ENCODE measurements around the gene STK39. TPM values are rescaled to one million over a fixed set of nuclear protein-coding genes. Genes with fewer than 3 reads are reported as not detected.

Gene STK39
- total RNA-seq, 6 experiments from 2014 or later = 0.29 to 1.2 (median 0.60) TPM

DNA sequence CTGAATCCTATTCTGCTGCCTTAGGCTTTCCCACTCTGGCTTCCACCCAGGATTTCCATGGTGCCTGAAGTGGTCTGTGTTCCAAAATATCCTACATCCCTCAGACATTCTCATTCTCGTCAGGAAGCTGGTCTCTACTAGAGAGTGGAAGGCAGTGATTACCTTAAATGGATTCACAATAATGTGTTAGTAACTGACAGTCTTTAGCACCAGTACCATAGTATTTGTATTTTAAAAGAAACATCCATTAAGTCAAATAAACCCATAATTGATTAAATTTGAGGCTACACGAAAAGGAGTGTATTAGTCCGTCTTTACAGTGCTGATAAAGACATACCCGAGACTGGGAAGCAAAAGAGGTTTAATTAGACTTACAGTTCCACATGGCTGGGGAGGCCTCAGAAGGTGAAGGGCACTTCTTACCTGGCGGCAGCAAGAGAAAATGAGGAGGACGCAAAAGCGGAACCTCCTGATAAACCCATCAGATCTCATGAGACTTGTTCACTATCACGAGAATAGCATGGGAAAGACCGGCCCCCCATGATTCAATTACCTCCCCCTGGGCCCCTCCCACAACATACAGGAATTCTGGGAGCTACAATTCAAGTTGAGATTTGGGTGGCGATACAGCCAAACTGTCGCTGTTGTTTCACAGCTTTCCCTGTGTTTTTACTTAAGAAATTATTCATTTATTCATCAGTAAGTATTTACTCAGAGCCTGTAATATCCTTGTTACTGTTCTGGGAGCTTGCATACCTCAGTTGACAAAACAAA, 306.5 kb downstream of the STK39 start:
- no peaks in the 10 kb centered on the region for H3K4me1 ChIP-seq
- intact Hi-C loops (cut with DNase I) = no loop called here
- H3K36me3 ChIP-seq = no peaks in the 10 kb centered on the region
- H3K4me3 ChIP-seq = no peak overlapping the region
- ATAC-seq (no peak), DNase-seq (no peak)
- TF ChIP-seq POLR2A (IDR thresholded peaks at IDR 0.05) (no peak), CTCF (IDR thresholded peaks at IDR 0.05) (no peak)
- no peaks in the 10 kb centered on the region for H3K27me3 ChIP-seq
- H3K27ac ChIP-seq = no peak overlapping the region
- H3K9me3 ChIP-seq = no peaks in the 10 kb centered on the region
- WGBS (ENCODE audit: insufficient coverage, low coverage, low lambda C conversion rate, missing lambda C conversion rate) = 58% methylated on average over 9 of the region's 11 CpGs

GRCh38 chr2:167940346-167940725, 307.1 kb downstream of the STK39 start:
- intact Hi-C loops (cut with DNase I) = no loop called here
- TF ChIP-seq POLR2A (IDR thresholded peaks at IDR 0.05) (no peak), CTCF (IDR thresholded peaks at IDR 0.05) (no peak)
- H3K36me3 ChIP-seq = no peaks in the 10 kb centered on the region
- 73% methylated on average over 2 of the region's 3 CpGs for WGBS (ENCODE audit: insufficient coverage, low coverage, low lambda C conversion rate, missing lambda C conversion rate)
- ATAC-seq (no peak), DNase-seq (no peak)
- H3K4me3 ChIP-seq = no peak overlapping the region
- no peaks in the 10 kb centered on the region for H3K9me3 ChIP-seq
- no peaks in the 10 kb centered on the region for H3K27me3 ChIP-seq
- H3K4me1 ChIP-seq = no peaks in the 10 kb centered on the region
- no peak overlapping the region for H3K27ac ChIP-seq

DNA sequence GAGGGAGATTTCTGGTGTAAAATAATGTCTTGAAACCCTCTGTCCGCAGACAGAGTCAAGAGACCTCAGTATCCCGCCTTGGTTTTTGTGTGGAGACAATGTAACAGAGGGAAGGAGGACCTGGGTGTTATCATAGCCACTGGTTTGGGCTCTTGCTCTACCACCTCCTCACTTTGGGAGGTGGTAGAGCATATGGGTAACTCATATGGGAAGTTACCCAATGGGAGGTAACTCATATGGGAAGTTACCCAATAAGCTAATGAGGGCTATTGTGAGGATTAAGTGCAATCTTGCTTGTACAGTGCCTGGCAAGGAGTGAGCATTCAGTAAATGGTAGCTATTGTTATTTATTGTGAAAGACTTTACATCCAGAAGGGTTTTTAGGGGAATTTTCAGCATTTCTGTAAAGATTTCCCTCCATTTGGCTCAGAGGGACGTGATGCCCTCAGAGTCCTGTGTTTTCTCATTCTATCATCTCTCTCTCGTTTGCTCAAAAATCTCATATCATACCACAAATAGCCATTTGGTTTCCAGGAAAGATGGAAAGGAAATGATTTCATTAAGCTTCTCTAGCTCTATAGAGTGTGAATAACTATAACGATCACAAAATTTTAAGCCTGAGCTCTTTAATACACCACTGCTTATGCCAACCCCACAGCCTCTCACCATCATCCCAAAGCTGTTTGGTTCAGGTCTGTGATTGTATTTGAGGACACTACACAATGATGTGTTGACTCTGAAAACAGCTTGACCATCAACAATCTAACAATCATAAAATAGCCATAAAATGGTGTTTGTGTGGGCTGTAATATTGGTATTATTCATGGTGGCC, 307.7 kb downstream of the STK39 start:
- Histone ChIP-seq H3K4me3 (no peak overlapping the region), H3K36me3 (no peaks in the 10 kb centered on the region), H3K27me3 (no peaks in the 10 kb centered on the region), H3K9me3 (no peaks in the 10 kb centered on the region), H3K4me1 (no peaks in the 10 kb centered on the region), H3K27ac (no peak overlapping the region)
- WGBS (ENCODE audit: insufficient coverage, low coverage, low lambda C conversion rate, missing lambda C conversion rate) = 53% methylated on average over 5 of the region's 5 CpGs
- TF ChIP-seq CTCF (IDR thresholded peaks at IDR 0.05) (no peak), POLR2A (IDR thresholded peaks at IDR 0.05) (no peak)
- intact Hi-C loops (cut with DNase I) = no loop called here
- DNase-seq = no peak
- ATAC-seq = no peak

DNA sequence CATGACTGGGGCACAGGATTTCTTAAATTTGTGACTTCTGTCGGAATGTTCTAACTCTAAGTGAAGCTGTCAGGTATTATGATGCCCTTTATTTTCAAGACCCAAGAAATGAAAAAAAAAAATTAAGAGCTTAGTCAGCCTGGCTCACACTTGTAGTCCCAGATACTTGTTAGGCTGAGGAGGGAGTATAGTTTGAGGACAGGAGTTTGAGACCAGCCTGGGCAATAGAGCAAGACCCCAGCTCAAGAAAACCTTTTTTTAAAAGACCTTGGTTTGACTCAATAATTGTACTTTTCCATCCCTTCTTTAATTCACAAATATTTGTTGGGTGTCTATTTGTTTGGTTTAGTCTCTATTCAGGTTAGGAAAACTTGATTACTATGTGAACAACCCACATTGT, 310.0 kb downstream of the STK39 start:
- H3K9me3 ChIP-seq = no peaks in the 10 kb centered on the region
- WGBS (ENCODE audit: insufficient coverage, low coverage, low lambda C conversion rate, missing lambda C conversion rate) = 100% methylated on average over 1 of the region's 1 CpG
- no peak for DNase-seq
- H3K27ac ChIP-seq = no peak overlapping the region
- H3K4me1 ChIP-seq = no peaks in the 10 kb centered on the region
- H3K4me3 ChIP-seq = no peak overlapping the region
- no peaks in the 10 kb centered on the region for H3K36me3 ChIP-seq
- ATAC-seq = no peak
- no peaks in the 10 kb centered on the region for H3K27me3 ChIP-seq
- no peak for TF ChIP-seq POLR2A (IDR thresholded peaks at IDR 0.05)
- TF ChIP-seq CTCF (IDR thresholded peaks at IDR 0.05) = no peak
- intact Hi-C loops (cut with DNase I) = no loop called here

Data from right lobe of liver (tissue), 6 donors.